Fibroblast of lung (primary cell): ENCODE data around the gene FOXA3. TPM values are rescaled to one million over a fixed set of nuclear protein-coding genes. Genes with fewer than 3 reads are reported as not detected.

ENCODE experiments used
- DNase-seq, 2 donors: peaks; one replicate each; pipeline versions ENCODE4 v3.0.0 to v3.0.0-alpha.2; 2010; ENCODE audit warnings: low read depth in 2 of 2
- H2AFZ ChIP-seq: 2 replicates; pipeline ENCODE4 v1.5.1; 2012; ENCODE audit warnings: low read length, control low read depth, inconsistent platforms
- H3K27ac ChIP-seq: 2 replicates; pipeline ENCODE4 v1.5.1; 2011; ENCODE audit warnings: low read length, control low read depth; ENCODE audit not compliant: insufficient read depth
- H3K27me3 ChIP-seq: 2 replicates; pipeline ENCODE4 v1.5.1; 2011; ENCODE audit warnings: mild to moderate bottlenecking, low read length; ENCODE audit not compliant: control insufficient read depth, insufficient read depth
- H3K36me3 ChIP-seq: 2 replicates; pipeline ENCODE4 v1.5.1; 2011; ENCODE audit warnings: low read length; ENCODE audit not compliant: control insufficient read depth, insufficient read depth
- H3K4me1 ChIP-seq: 2 replicates; pipeline ENCODE4 v1.5.1; 2011; ENCODE audit warnings: low read length; ENCODE audit not compliant: control insufficient read depth, insufficient read depth; ENCODE audit errors: extremely low read depth
- H3K4me2 ChIP-seq: 2 replicates; pipeline ENCODE4 v1.5.1; 2011; ENCODE audit warnings: low read length, control low read depth; ENCODE audit not compliant: insufficient read depth; ENCODE audit errors: extremely low read depth
- H3K4me3 ChIP-seq, 4 experiments: fragments of 200-600 bp in 1 of 4; sonication (generic) in 1 of 4; replicated peaks in 1 of 4; 2 replicates each; pipeline ENCODE4 v1.5.1; 2011 to 2016; ENCODE audit warnings: low read length in 4 of 4, low read depth in 3 of 4, mild to moderate bottlenecking in 3 of 4, control low read depth in 2 of 4, inconsistent platforms in 1 of 4, mixed read lengths in 1 of 4; ENCODE audit not compliant: insufficient read depth in 1 of 4; ENCODE audit errors: control extremely low read depth in 1 of 4
- H3K79me2 ChIP-seq: 2 replicates; pipeline ENCODE4 v1.5.1; 2012; ENCODE audit warnings: mild to moderate bottlenecking, low read length, inconsistent platforms; ENCODE audit not compliant: control insufficient read depth, insufficient read depth
- H3K9ac ChIP-seq: 2 replicates; pipeline ENCODE4 v1.5.1; 2011; ENCODE audit warnings: mild to moderate bottlenecking, low read length, control low read depth; ENCODE audit not compliant: insufficient read depth
- H3K9me3 ChIP-seq: 2 replicates; pipeline ENCODE4 v1.5.1; 2012; ENCODE audit warnings: low read depth, low read length; ENCODE audit not compliant: control insufficient read depth, insufficient read depth
- H4K20me1 ChIP-seq: 2 replicates; pipeline ENCODE4 v1.5.1; 2011; ENCODE audit warnings: low read length; ENCODE audit not compliant: control insufficient read depth, insufficient read depth; ENCODE audit errors: extremely low read depth
- CTCF ChIP-seq, 2 donors: IDR thresholded peaks in 1 of 2; conservative IDR thresholded peaks in 1 of 2; 1 replicate in 1 of 2; 2 replicates in 1 of 2; pipeline ENCODE4 v1.5.1; 2011 to 2012; ENCODE audit warnings: low read length in 2 of 2, control low read depth in 1 of 2, inconsistent platforms in 1 of 2, low read depth in 1 of 2, mild to moderate bottlenecking in 1 of 2
- EZH2 ChIP-seq: IDR thresholded peaks from 2 replicates; pipeline ENCODE4 v1.5.1; 2012; ENCODE audit warnings: low read length, control low read depth, mild to moderate bottlenecking; ENCODE audit errors: missing control alignments
- polyA plus RNA-seq, 2 donors: library from polyadenylated mRNA; depleted of rRNA in 1 of 2; stranded (reverse) in 1 of 2; unstranded in 1 of 2; fragments of >200 nt; gene quantifications; 2 replicates each; pipeline ENCODE4 v1.2.1, GENCODE V29; 2011 to 2012; ENCODE audit warnings: missing spikeins in 1 of 2
- total RNA-seq: library from RNA; depleted of rRNA; stranded (reverse); fragments of >200 nt; gene quantifications from 2 replicates; pipeline ENCODE4 v1.2.1, GENCODE V29; 2014

FOXA3 gene
- total and polyA plus RNA-seq, 2 donors (not counting 1 experiment from before 2014, with no cell fraction given): not detected

GRCh38 chr19:45834970-45835369 is 29.2 kb upstream of the FOXA3 start:
- H3K9me3 ChIP-seq: no peaks in the 10 kb centered on the region
- TF ChIP-seq CTCF (conservative IDR thresholded peaks at IDR 0.05 in 1 of 2, IDR thresholded peaks at IDR 0.05 in 1 of 2; ENCODE audit: low read depth in 1 of 2, low read length in 2 of 2) (no peak), EZH2 (no peak)
- H4K20me1 ChIP-seq: no peaks in the 10 kb centered on the region
- peaks cover 21% of the 10 kb centered on the region for H3K36me3 ChIP-seq
- H3K27ac ChIP-seq: no peak overlapping the region
- no peaks in the 10 kb centered on the region for H3K27me3 ChIP-seq
- H3K4me2 ChIP-seq: no peak overlapping the region
- no peak for DNase-seq
- no peaks in the 10 kb centered on the region for H3K79me2 ChIP-seq
- H3K9ac ChIP-seq: no peak overlapping the region
- no peak overlapping the region for H3K4me3 ChIP-seq
- H2AFZ ChIP-seq: no peak overlapping the region
- H3K4me1 ChIP-seq: no peaks in the 10 kb centered on the region

DNA sequence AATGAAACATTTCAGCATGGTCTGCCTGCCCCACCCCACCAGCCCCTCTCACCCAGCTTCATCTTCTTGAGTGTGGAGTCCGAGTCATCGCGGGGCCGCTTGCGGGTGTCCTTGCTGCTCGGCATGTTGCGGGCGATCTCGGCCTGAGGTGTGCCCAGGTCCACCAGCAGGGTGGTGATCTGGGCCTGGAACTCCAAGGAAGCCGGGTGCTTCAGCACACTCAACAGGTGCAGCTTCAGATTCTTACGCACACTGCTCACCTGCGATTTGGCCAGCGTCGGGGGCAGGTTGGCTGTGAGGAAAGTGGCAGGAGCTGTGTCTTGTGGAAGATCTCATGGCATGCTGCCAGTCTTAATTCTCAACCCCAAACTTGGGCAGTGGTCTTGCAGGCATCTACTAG is 21.9 kb upstream of the FOXA3 start:
- H4K20me1 ChIP-seq: no peaks in the 10 kb centered on the region
- H3K27ac ChIP-seq: no peak overlapping the region
- no peak overlapping the region for H3K4me3 ChIP-seq
- no peaks in the 10 kb centered on the region for H3K79me2 ChIP-seq
- H3K9me3 ChIP-seq: no peaks in the 10 kb centered on the region
- no peaks in the 10 kb centered on the region for H3K27me3 ChIP-seq
- TF ChIP-seq CTCF (conservative IDR thresholded peaks at IDR 0.05 in 1 of 2, IDR thresholded peaks at IDR 0.05 in 1 of 2; ENCODE audit: low read depth in 1 of 2, low read length in 2 of 2) (no peak), EZH2 (no peak)
- no peaks in the 10 kb centered on the region for H3K4me1 ChIP-seq
- H3K4me2 ChIP-seq: no peak overlapping the region
- H2AFZ ChIP-seq: no peak overlapping the region
- H3K36me3 ChIP-seq: peaks cover 20% of the 10 kb centered on the region
- no peak for DNase-seq
- no peak overlapping the region for H3K9ac ChIP-seq

DNA sequence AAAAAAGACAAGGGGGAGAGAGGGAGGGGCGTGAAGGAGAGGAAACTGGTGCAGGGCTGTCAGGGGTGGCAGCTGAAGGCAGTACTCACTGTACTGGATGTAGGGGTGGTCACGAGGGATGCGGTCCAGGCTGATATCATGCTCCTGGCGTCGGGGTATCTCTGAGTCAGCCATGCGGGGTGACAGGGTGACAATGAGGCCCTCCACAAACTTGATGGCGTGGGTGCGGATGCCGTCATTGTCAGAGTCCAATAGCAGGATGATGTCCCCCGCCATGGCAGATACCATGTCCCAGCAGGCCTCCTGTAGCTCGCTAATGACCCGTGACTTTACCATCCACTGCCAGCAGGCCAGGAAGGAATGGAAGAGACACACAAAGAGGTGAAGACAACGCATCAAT is 16.5 kb upstream of the FOXA3 start:
- Histone ChIP-seq H2AFZ (no peak overlapping the region), H3K36me3 (peaks cover 36% of the 10 kb centered on the region), H3K4me2 (no peak overlapping the region), H3K9me3 (no peaks in the 10 kb centered on the region), H3K4me3 (no peak overlapping the region), H3K79me2 (no peaks in the 10 kb centered on the region), H4K20me1 (no peaks in the 10 kb centered on the region), H3K4me1 (no peaks in the 10 kb centered on the region), H3K27ac (no peak overlapping the region), H3K27me3 (no peaks in the 10 kb centered on the region), H3K9ac (no peak overlapping the region)
- no peak for TF ChIP-seq EZH2
- no peak for TF ChIP-seq CTCF (conservative IDR thresholded peaks at IDR 0.05 in 1 of 2, IDR thresholded peaks at IDR 0.05 in 1 of 2; ENCODE audit: low read depth in 1 of 2, low read length in 2 of 2)
- no peak for DNase-seq
